KMS-11 (cell line): ENCODE data around the gene MCC.
"Not testable (repeated sequence)": the region's sequence is repeated elsewhere in the genome, so short reads cannot be mapped to it uniquely, and the experiment has no call there.

ENCODE experiments used
- H2AFZ ChIP-seq: fragments of 200-600 bp; sonication (generic); 2 replicates; pipeline ENCODE4 v1.6.1; 2016; ENCODE audit warnings: antibody characterized with exemption, mixed run types, low read depth
- H3K27ac ChIP-seq: fragments of 200-600 bp; sonication (generic); 2 replicates; pipeline ENCODE4 v1.6.1; 2016; ENCODE audit warnings: mild to moderate bottlenecking, mixed run types
- H3K27me3 ChIP-seq: fragments of 200-600 bp; sonication (generic); 2 replicates; pipeline ENCODE4 v1.6.1; 2017; ENCODE audit warnings: mild to moderate bottlenecking, low read depth, mixed run types, moderate library complexity; ENCODE audit not compliant: insufficient read depth
- H3K36me3 ChIP-seq: fragments of 200-600 bp; sonication (generic); 2 replicates; pipeline ENCODE4 v1.6.1; 2017; ENCODE audit warnings: mild to moderate bottlenecking, mixed run types; ENCODE audit not compliant: insufficient read depth
- H3K4me1 ChIP-seq: fragments of 200-600 bp; sonication (generic); 2 replicates; pipeline ENCODE4 v1.6.1; 2016; ENCODE audit warnings: mild to moderate bottlenecking, low read depth, mixed run types; ENCODE audit not compliant: poor library complexity, severe bottlenecking
- H3K4me2 ChIP-seq: fragments of 200-600 bp; sonication (generic); 2 replicates; pipeline ENCODE4 v1.7.0; 2016; ENCODE audit warnings: mild to moderate bottlenecking, mixed run types
- H3K4me3 ChIP-seq: fragments of 200-600 bp; sonication (generic); IDR thresholded peaks from 2 replicates; pipeline ENCODE4 v1.6.1; 2017; ENCODE audit warnings: low read depth, low read length, mixed read lengths; ENCODE audit not compliant: insufficient read depth
- H3K79me2 ChIP-seq: fragments of 200-600 bp; sonication (generic); 2 replicates; pipeline ENCODE4 v1.6.1; 2016; ENCODE audit warnings: low read depth, mixed run types; ENCODE audit not compliant: insufficient read depth
- H3K9ac ChIP-seq: fragments of 200-600 bp; sonication (generic); 2 replicates; pipeline ENCODE4 v1.6.1; 2016; ENCODE audit warnings: mild to moderate bottlenecking, mixed run types
- H4K20me1 ChIP-seq: fragments of 200-600 bp; sonication (generic); 2 replicates; pipeline ENCODE4 v1.6.1; 2016; ENCODE audit warnings: mild to moderate bottlenecking, mixed run types; ENCODE audit not compliant: insufficient read depth
- CTCF ChIP-seq: fragments of 200-600 bp; sonication (generic); conservative IDR thresholded peaks from 2 replicates; pipeline ENCODE4 v1.6.1; 2017; ENCODE audit warnings: low read depth, mild to moderate bottlenecking, antibody characterized with exemption, low read length, moderate library complexity, mixed read lengths

The MCC gene

GRCh38 chr5:113421693-113422092 lies 66.6 kb downstream of the MCC start:
- TF ChIP-seq CTCF, result no peak

DNA sequence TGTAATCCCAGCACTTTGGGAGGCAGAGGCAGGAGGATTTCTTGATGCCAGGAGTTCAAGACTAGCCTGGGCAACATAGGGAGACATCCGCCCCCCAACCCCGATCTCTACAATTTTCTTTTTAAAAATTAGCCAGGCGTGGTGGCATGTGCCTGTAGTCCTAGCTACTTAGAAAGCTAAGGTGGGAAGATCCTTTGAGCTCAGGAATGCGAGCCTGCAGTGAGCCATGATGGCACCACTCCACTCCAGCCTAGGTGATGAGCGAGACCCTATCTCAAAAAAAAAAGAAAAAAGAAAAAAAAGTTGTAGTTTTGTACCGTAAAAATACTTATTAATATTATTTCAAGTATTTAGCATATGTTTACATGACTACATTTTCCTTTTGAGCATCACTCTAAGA lies 82.7 kb downstream of the MCC start:
- no peaks in the 10 kb centered on the region for H3K79me2 ChIP-seq
- no peaks in the 10 kb centered on the region for H3K27me3 ChIP-seq
- H3K4me3 ChIP-seq, result no peak overlapping the region
- H2AFZ ChIP-seq, result no peak overlapping the region
- no peak overlapping the region for H3K4me2 ChIP-seq
- H4K20me1 ChIP-seq, result no peaks in the 10 kb centered on the region
- no peak overlapping the region for H3K9ac ChIP-seq
- no peaks in the 10 kb centered on the region for H3K36me3 ChIP-seq
- no peaks in the 10 kb centered on the region for H3K4me1 ChIP-seq
- no peak overlapping the region for H3K27ac ChIP-seq
- no peak for TF ChIP-seq CTCF

More at GRCh38 chr5:113421693-113422092, 66.6 kb downstream of the MCC start:
- Histone ChIP-seq H3K27me3 (no peaks in the 10 kb centered on the region), H3K27ac (no peak overlapping the region), H3K4me3 (no peak overlapping the region), H2AFZ (no peak overlapping the region), H3K36me3 (no peaks in the 10 kb centered on the region), H3K4me2 (no peak overlapping the region), H3K79me2 (no peaks in the 10 kb centered on the region), H3K9ac (no peak overlapping the region), H4K20me1 (no peaks in the 10 kb centered on the region), H3K4me1 (no peaks in the 10 kb centered on the region)

DNA sequence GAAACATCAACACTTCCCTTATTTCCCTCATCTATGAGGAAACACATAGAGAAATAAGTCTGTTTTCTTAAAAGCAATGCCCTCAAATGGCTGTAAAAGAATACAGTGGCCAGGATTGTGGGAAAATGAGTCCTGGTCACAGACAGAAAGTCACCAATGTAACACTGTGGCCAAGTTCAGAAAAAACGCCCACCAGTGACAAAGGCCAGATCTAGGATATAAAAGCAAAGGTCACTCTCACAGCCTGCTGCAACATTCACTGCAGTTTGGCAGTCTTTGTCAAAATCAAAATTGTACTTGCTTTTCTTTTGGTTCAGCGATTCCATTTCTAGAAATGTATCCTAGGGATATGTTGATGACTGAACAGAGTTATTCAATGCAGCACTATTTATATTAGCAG lies 84.0 kb downstream of the MCC start:
- H4K20me1 ChIP-seq, result no peaks in the 10 kb centered on the region
- H3K27ac ChIP-seq, result no peak overlapping the region
- TF ChIP-seq CTCF, result no peak
- no peaks in the 10 kb centered on the region for H3K79me2 ChIP-seq
- H3K4me2 ChIP-seq, result no peak overlapping the region
- no peaks in the 10 kb centered on the region for H3K27me3 ChIP-seq
- H3K36me3 ChIP-seq, result no peaks in the 10 kb centered on the region
- H3K4me3 ChIP-seq, result no peak overlapping the region
- H2AFZ ChIP-seq, result no peak overlapping the region
- no peak overlapping the region for H3K9ac ChIP-seq
- H3K4me1 ChIP-seq, result no peaks in the 10 kb centered on the region

GRCh38 chr5:113397986-113398385 lies 90.3 kb downstream of the MCC start:
- H3K9ac ChIP-seq, H3K79me2 ChIP-seq, H2AFZ ChIP-seq, H3K4me1 ChIP-seq, H3K27ac ChIP-seq, H4K20me1 ChIP-seq, H3K27me3 ChIP-seq, H3K4me2 ChIP-seq, H3K4me3 ChIP-seq, H3K36me3 ChIP-seq: not testable (repeated sequence)

GRCh38 chr5:113397046-113397445 lies 91.2 kb downstream of the MCC start:
- Histone ChIP-seq H3K79me2 (no peaks in the 10 kb centered on the region), H3K27ac (no peak overlapping the region), H3K4me1 (no peaks in the 10 kb centered on the region), H3K27me3 (no peaks in the 10 kb centered on the region), H3K36me3 (no peaks in the 10 kb centered on the region), H3K4me2 (no peak overlapping the region), H4K20me1 (no peaks in the 10 kb centered on the region), H3K4me3 (no peak overlapping the region), H3K9ac (no peak overlapping the region), H2AFZ (no peak overlapping the region)
- no peak for TF ChIP-seq CTCF
